Ureter (tissue), 1 donor: ENCODE data around the gene MISP. TPM values are rescaled to one million over a fixed set of nuclear protein-coding genes. Genes with fewer than 3 reads are reported as not detected.
A peak's percentile ranks its signal among the peaks of the same experiment; 100 is the strongest.

Experiments
- DNase-seq: peaks from one replicate; pipeline ENCODE4 v3.0.0-alpha.2; 2020; ENCODE audit warnings: low spot score
- total RNA-seq: library from RNA; stranded (reverse); gene quantifications from one replicate; pipeline ENCODE4 v1.2.4, GENCODE V29; 2023
- donor health status: DM: yes; HTN: yes; CAD: no.

Gene MISP
- total RNA-seq, 1 donor from 2014 or later = 2.4 TPM

- DNase-seq = peak; percentile 100
Measured at GRCh38 chr19:796692-797527, 46.0 kb downstream of the MISP start, which contains the start of gene PTBP1. Gene PTBP1, plus strand, starts transcription at chr19:797452. Its CDS starts 46 bp downstream, at chr19:797498.

- peak; percentile 92 for DNase-seq
Measured at GRCh38 chr19:797528-798414, 46.9 kb downstream of the MISP start.

GRCh38 chr19:798415-799075, 47.6 kb downstream of the MISP start:
- no peak for DNase-seq

GRCh38 chr19:799076-799881, 48.4 kb downstream of the MISP start:
- no peak for DNase-seq

GRCh38 chr19:800360-801029, 49.6 kb downstream of the MISP start:
- peak; percentile 79 for DNase-seq

- DNase-seq = no peak
Measured at GRCh38 chr19:801030-801860, 50.3 kb downstream of the MISP start.

GRCh38 chr19:801861-802497, 51.1 kb downstream of the MISP start:
- no peak for DNase-seq

GRCh38 chr19:802498-803098, 51.7 kb downstream of the MISP start:
- DNase-seq = no peak

GRCh38 chr19:803099-803561, 52.2 kb downstream of the MISP start:
- no peak for DNase-seq

GRCh38 chr19:803686-804418, 52.9 kb downstream of the MISP start:
- DNase-seq = no peak

- DNase-seq = no peak
Measured at GRCh38 chr19:804419-805165, 53.7 kb downstream of the MISP start.

GRCh38 chr19:805166-805551, 54.2 kb downstream of the MISP start:
- no peak for DNase-seq

- no peak for DNase-seq
Measured at GRCh38 chr19:805600-806550, 55.0 kb downstream of the MISP start.

- no peak for DNase-seq
Measured at GRCh38 chr19:806815-807421, 56.0 kb downstream of the MISP start.

GRCh38 chr19:807627-808422, 56.9 kb downstream of the MISP start:
- no peak for DNase-seq
